Left renal cortex interstitium (tissue), 4 donors: Measurements from ENCODE around the gene HIC1. TPM values are rescaled to one million over a fixed set of nuclear protein-coding genes. Genes with fewer than 3 reads are reported as not detected.

Experiments used
- DNase-seq, 4 donors: peaks; one replicate each; pipeline ENCODE4 v3.0.0-alpha.2; 2013; ENCODE audit warnings: low read depth in 4 of 4, low spot score in 2 of 4, missing footprints in 1 of 4
- polyA plus RNA-seq, 4 donors: library from polyadenylated mRNA; unstranded; fragments of 120-200 nt; gene quantifications; one replicate each; pipeline ENCODE4 v1.2.1, GENCODE V29; 2013; ENCODE audit not compliant: insufficient read length in 4 of 4

The HIC1 gene
- polyA plus RNA-seq, 4 donors: 16.5 to 41.9 (median 24.8) TPM

- DNase-seq: no peak
Measured at GRCh38 chr17:2024572-2025219, 30.2 kb upstream of the HIC1 start.

- DNase-seq: no peak
Measured at GRCh38 chr17:2025220-2025621, 29.7 kb upstream of the HIC1 start, which contains the start of gene RTN4RL1. Gene RTN4RL1 (minus strand): TSS chr17:2025334. CDS start chr17:2024865, 469 bp downstream.

GRCh38 chr17:2025622-2026309 lies 29.1 kb upstream of the HIC1 start:
- DNase-seq: no peak

- no peak for DNase-seq
Measured at GRCh38 chr17:2027528-2028233, 27.2 kb upstream of the HIC1 start.

- no peak for DNase-seq
Measured at GRCh38 chr17:2028234-2028614, 26.7 kb upstream of the HIC1 start.

GRCh38 chr17:2028737-2029136 lies 26.2 kb upstream of the HIC1 start:
- no peak for DNase-seq

GRCh38 chr17:2029911-2030778 lies 24.8 kb upstream of the HIC1 start, which contains the start of gene DPH1:
Gene DPH1 (plus strand): TSS chr17:2030153. CDS start chr17:2030170, 17 bp downstream.
- peak in 1 of 4 donors; percentile 76 for DNase-seq

GRCh38 chr17:2030779-2031163 lies 24.1 kb upstream of the HIC1 start:
- DNase-seq: no peak

- DNase-seq: no peak
Measured at GRCh38 chr17:2033153-2033552, 21.8 kb upstream of the HIC1 start.

GRCh38 chr17:2034157-2034556 lies 20.7 kb upstream of the HIC1 start:
- DNase-seq: no peak

GRCh38 chr17:2034806-2035540 lies 19.9 kb upstream of the HIC1 start:
- DNase-seq: no peak

- DNase-seq: no peak
Measured at GRCh38 chr17:2035541-2036488, 19.1 kb upstream of the HIC1 start.

- no peak for DNase-seq
Measured at GRCh38 chr17:2037155-2037554, 17.7 kb upstream of the HIC1 start.

- no peak for DNase-seq
Measured at GRCh38 chr17:2040219-2040827, 14.6 kb upstream of the HIC1 start.

- no peak for DNase-seq
Measured at GRCh38 chr17:2040942-2041560, 13.9 kb upstream of the HIC1 start.

GRCh38 chr17:2041561-2042389 lies 13.1 kb upstream of the HIC1 start, which contains the start of gene OVCA2:
Gene OVCA2 (plus strand): TSS chr17:2042022. CDS start chr17:2042048, 26 bp downstream.
- peak; percentile 91 to 94 (median 92) for DNase-seq

- DNase-seq: no peak
Measured at GRCh38 chr17:2042390-2042847, 12.5 kb upstream of the HIC1 start.
